ENCODE measurements around the gene SP100. TPM values are rescaled to one million over a fixed set of nuclear protein-coding genes. Genes with fewer than 3 reads are reported as not detected.
"Not testable (repeated sequence)": the region's sequence is repeated elsewhere in the genome, so short reads cannot be mapped to it uniquely, and the experiment has no call there.

SP100 gene
- total RNA-seq, 2 experiments from 2014 or later: 351 TPM

GRCh38 chr2:230429513-230429912, 13.5 kb downstream of the SP100 start:
- POLR2A ChIA-PET: interaction anchor here (0.9 to 1.5 kb wide), 3 partner anchors 12 to 102 kb away, joined by 3 to 4 read pairs (median 3); partner anchors contain the start of gene SP140L
- CTCF ChIA-PET: interaction anchor here (1.5 kb wide), 1 partner anchor 12 kb away, joined by 3 read pairs; no protein-coding TSS in a partner anchor
- no peaks in the 10 kb centered on the region for H3K27me3 Mint-ChIP-seq
- peaks cover 89% of the 10 kb centered on the region for H3K36me3 Mint-ChIP-seq (ENCODE audit: low read depth)
- H3K9me3 Mint-ChIP-seq: peaks cover 10% of the 10 kb centered on the region
- no peak for DNase-seq
- peaks cover 72% of the 10 kb centered on the region for H3K4me1 Mint-ChIP-seq
- no peak overlapping the region for H3K4me3 Mint-ChIP-seq
- no peak overlapping the region for H3K27ac Mint-ChIP-seq

- Mint-ChIP-seq H3K27ac (peak overlapping the region; percentile 45), H3K4me1 (peaks cover 62% of the 10 kb centered on the region), H3K4me3 (no peak overlapping the region), H3K36me3 (ENCODE audit: low read depth) (peaks cover 90% of the 10 kb centered on the region), H3K27me3 (no peaks in the 10 kb centered on the region), H3K9me3 (peaks cover 22% of the 10 kb centered on the region)
- no peak for DNase-seq
- ChIA-PET CTCF (no interaction called here), POLR2A (interaction anchor here (0.7 to 1.5 kb wide), 6 partner anchors 9 to 212 kb away, joined by 3 read pairs; partner anchors contain the start of genes SP100 and SP110)
Observed at GRCh38 chr2:230430957-230431910, 15.2 kb downstream of the SP100 start.

- POLR2A ChIA-PET: interaction anchor here (0.6 to 0.9 kb wide), 2 partner anchors 12 to 265 kb away, joined by 3 read pairs; no protein-coding TSS in a partner anchor
- Mint-ChIP-seq H3K4me3 (no peak overlapping the region), H3K36me3 (ENCODE audit: low read depth) (peaks cover 90% of the 10 kb centered on the region), H3K4me1 (peaks cover 59% of the 10 kb centered on the region), H3K27me3 (no peaks in the 10 kb centered on the region), H3K9me3 (peaks cover 22% of the 10 kb centered on the region), H3K27ac (no peak overlapping the region)
- CTCF ChIA-PET: no interaction called here
- DNase-seq: no peak
Observed at GRCh38 chr2:230434677-230435324, 18.8 kb downstream of the SP100 start.

- POLR2A ChIA-PET: interaction anchor here (0.9 kb wide), 1 partner anchor 11 kb away, joined by 3 read pairs; no protein-coding TSS in a partner anchor
- Mint-ChIP-seq H3K4me1 (peaks cover 57% of the 10 kb centered on the region), H3K27ac (no peak overlapping the region), H3K9me3 (peaks cover 22% of the 10 kb centered on the region), H3K27me3 (no peaks in the 10 kb centered on the region), H3K4me3 (no peak overlapping the region), H3K36me3 (ENCODE audit: low read depth) (peaks cover 86% of the 10 kb centered on the region)
- CTCF ChIA-PET: no interaction called here
- no peak for DNase-seq
Observed at GRCh38 chr2:230435431-230435830, 19.4 kb downstream of the SP100 start.

- peak overlapping the region; percentile 58 for H3K4me3 Mint-ChIP-seq
- H3K27ac Mint-ChIP-seq: peak overlapping the region; percentile 10
- peaks cover 87% of the 10 kb centered on the region for H3K36me3 Mint-ChIP-seq (ENCODE audit: low read depth)
- POLR2A ChIA-PET, H3K27me3 Mint-ChIP-seq, CTCF ChIA-PET, DNase-seq: not testable (repeated sequence)
- H3K4me1 Mint-ChIP-seq: peaks cover 66% of the 10 kb centered on the region
- peaks cover 20% of the 10 kb centered on the region for H3K9me3 Mint-ChIP-seq
Observed at GRCh38 chr2:230439121-230439520, 23.1 kb downstream of the SP100 start.

- peak overlapping the region; percentile 58 for H3K4me3 Mint-ChIP-seq
- POLR2A ChIA-PET: no interaction called here
- H3K4me1 Mint-ChIP-seq: peaks cover 67% of the 10 kb centered on the region
- H3K9me3 Mint-ChIP-seq: peaks cover 18% of the 10 kb centered on the region
- H3K36me3 Mint-ChIP-seq (ENCODE audit: low read depth): peaks cover 87% of the 10 kb centered on the region
- CTCF ChIA-PET: no interaction called here
- H3K27ac Mint-ChIP-seq: peak overlapping the region; percentile 85
- no peak for DNase-seq
- no peaks in the 10 kb centered on the region for H3K27me3 Mint-ChIP-seq
Observed at GRCh38 chr2:230439590-230439989, 23.6 kb downstream of the SP100 start.

- POLR2A ChIA-PET: interaction anchor here (1.0 kb wide), 1 partner anchor 26 kb away, joined by 3 read pairs; the partner anchor contains the start of gene SP100
- peaks cover 68% of the 10 kb centered on the region for H3K4me1 Mint-ChIP-seq
- peaks cover 5% of the 10 kb centered on the region for H3K9me3 Mint-ChIP-seq
Observed at GRCh38 chr2:230441227-230441897, 25.4 kb downstream of the SP100 start.

GRCh38 chr2:230443541-230443940, 27.5 kb downstream of the SP100 start:
- Mint-ChIP-seq H3K27ac (no peak overlapping the region), H3K27me3 (no peaks in the 10 kb centered on the region)
- DNase-seq: no peak

More at GRCh38 chr2:230441227-230441897, 25.4 kb downstream of the SP100 start:
- H3K36me3 Mint-ChIP-seq (ENCODE audit: low read depth): peaks cover 87% of the 10 kb centered on the region
- peak overlapping the region; percentile 81 for H3K27ac Mint-ChIP-seq
- CTCF ChIA-PET: no interaction called here
- no peaks in the 10 kb centered on the region for H3K27me3 Mint-ChIP-seq
- H3K4me3 Mint-ChIP-seq: peak overlapping the region; percentile 14
- peak; percentile 78 for DNase-seq

GRCh38 chr2:230444832-230445231, 28.8 kb downstream of the SP100 start:
- Mint-ChIP-seq H3K36me3 (ENCODE audit: low read depth) (peaks cover 86% of the 10 kb centered on the region), H3K27ac (no peak overlapping the region), H3K27me3 (no peaks in the 10 kb centered on the region), H3K9me3 (no peaks in the 10 kb centered on the region), H3K4me3 (no peak overlapping the region), H3K4me1 (peaks cover 82% of the 10 kb centered on the region)
- POLR2A ChIA-PET: interaction anchor here (1.1 kb wide), 1 partner anchor 219 kb away, joined by 4 read pairs; the partner anchor contains the start of gene SP140
- CTCF ChIA-PET: no interaction called here
- DNase-seq: no peak

More at GRCh38 chr2:230443541-230443940, 27.5 kb downstream of the SP100 start:
- Mint-ChIP-seq H3K4me3 (no peak overlapping the region), H3K36me3 (ENCODE audit: low read depth) (peaks cover 88% of the 10 kb centered on the region), H3K4me1 (peaks cover 83% of the 10 kb centered on the region), H3K9me3 (no peaks in the 10 kb centered on the region)
- CTCF ChIA-PET: no interaction called here
- POLR2A ChIA-PET: no interaction called here

GRCh38 chr2:230447036-230447435, 31.0 kb downstream of the SP100 start:
- peak overlapping the region; percentile 86 for H3K27ac Mint-ChIP-seq
- H3K36me3 Mint-ChIP-seq (ENCODE audit: low read depth): peaks cover 92% of the 10 kb centered on the region
- no peak for DNase-seq
- no peak overlapping the region for H3K4me3 Mint-ChIP-seq
- no peaks in the 10 kb centered on the region for H3K27me3 Mint-ChIP-seq
- no peaks in the 10 kb centered on the region for H3K9me3 Mint-ChIP-seq
- H3K4me1 Mint-ChIP-seq: peaks cover 77% of the 10 kb centered on the region
- ChIA-PET CTCF (no interaction called here), POLR2A (interaction anchor here (1.0 to 2.0 kb wide), 7 partner anchors 9 to 129 kb away, joined by 3 to 8 read pairs (median 4); partner anchors contain the start of gene SP100)

GRCh38 chr2:230447455-230448451, 31.8 kb downstream of the SP100 start:
- POLR2A ChIA-PET: interaction anchor here (0.9 to 1.6 kb wide), 13 partner anchors 8 to 228 kb away, joined by 3 to 7 read pairs (median 3); partner anchors contain the start of genes SP100, SP110 and SP140L
- H3K27me3 Mint-ChIP-seq: no peaks in the 10 kb centered on the region
- peak overlapping the region; percentile 11 for H3K4me3 Mint-ChIP-seq
- H3K36me3 Mint-ChIP-seq (ENCODE audit: low read depth): peaks cover 94% of the 10 kb centered on the region
- CTCF ChIA-PET: interaction anchor here (1.2 kb wide), 1 partner anchor 12 kb away, joined by 3 read pairs; no protein-coding TSS in a partner anchor
- H3K27ac Mint-ChIP-seq: peak overlapping the region; percentile 86
- DNase-seq: no peak
- H3K4me1 Mint-ChIP-seq: peaks cover 74% of the 10 kb centered on the region
- no peaks in the 10 kb centered on the region for H3K9me3 Mint-ChIP-seq

Measured in activated CD4-positive, alpha-beta memory T cell treated with anti-CD3 and anti-CD28 coated beads, Interleukin-2, amount 10 ng/mL, durations not matched to agents 7 days and 5 days (primary cell).